Stimulated activated CD8-positive, alpha-beta memory T cell treated with anti-CD3 and anti-CD28 coated beads, Interleukin-15, amount 100 ng/mL, for 1 hour (primary cell): Measurements from ENCODE around the gene PHC2.
"Not testable (repeated sequence)": the region's sequence is repeated elsewhere in the genome, so short reads cannot be mapped to it uniquely, and the experiment has no call there.

Experiments
- DNase-seq: peaks from one replicate; pipeline ENCODE4 v3.0.0-alpha.2; 2020; ENCODE audit warnings: low read depth

The PHC2 gene

GRCh38 chr1:33314416-33314815 is 116.5 kb downstream of the PHC2 start:
- no peak for DNase-seq

GRCh38 chr1:33312413-33312749 is 118.5 kb downstream of the PHC2 start:
- no peak for DNase-seq

DNA sequence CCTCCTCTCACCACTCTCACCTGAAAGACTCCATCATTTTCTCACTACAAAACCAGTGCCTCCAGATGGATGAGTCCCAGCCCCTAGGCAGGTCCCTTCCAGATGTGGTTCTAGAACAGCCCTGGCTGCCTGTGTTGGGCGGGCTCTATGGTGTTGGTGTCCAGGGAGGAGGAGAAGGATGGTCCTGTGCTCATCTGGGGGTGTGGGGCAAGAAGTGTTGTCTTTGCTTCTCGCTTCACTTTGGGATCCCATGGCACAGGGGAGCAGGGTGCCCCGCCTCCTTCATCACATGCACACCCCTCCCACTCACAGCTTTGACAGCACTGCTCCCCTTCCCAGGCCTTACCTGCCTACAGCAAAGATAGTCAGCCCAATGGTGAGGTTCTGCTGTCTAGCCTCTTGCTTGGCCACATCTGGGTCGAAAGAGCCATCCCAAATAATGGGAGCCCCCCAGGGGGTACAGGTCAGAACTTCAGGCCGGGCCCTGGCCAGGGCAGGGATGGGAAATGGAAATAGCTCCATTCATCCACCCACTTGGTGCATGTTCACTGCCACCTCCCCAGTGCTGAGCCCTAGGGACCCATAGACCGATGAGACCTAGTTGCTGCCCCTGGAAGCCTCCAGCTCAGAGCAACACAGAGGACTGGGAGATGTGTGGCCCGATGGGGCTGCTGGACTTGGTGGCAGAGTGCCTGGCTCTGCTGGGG is 119.0 kb downstream of the PHC2 start:
- no peak for DNase-seq

GRCh38 chr1:33310702-33311101 is 120.2 kb downstream of the PHC2 start:
- DNase-seq: no peak

DNA sequence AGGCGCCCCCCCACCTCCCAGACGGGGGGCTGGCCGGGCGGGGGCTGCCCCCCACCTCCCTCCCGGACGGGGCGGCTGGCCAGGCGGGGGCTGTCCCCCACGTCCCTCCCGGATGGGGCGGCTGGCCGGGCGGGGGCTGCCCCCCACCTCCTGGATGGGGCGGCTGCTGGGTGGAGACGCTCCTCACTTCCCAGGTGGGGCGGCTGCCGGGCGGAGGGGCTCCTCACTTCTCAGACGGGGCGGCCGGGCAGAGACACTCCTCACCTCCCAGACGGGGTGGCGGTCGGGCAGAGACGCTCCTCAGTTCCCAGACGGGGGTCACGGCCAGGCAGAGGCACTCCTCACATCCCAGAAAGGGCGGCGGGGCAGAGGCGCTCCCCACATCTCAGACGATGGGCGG is 121.5 kb downstream of the PHC2 start:
- not testable (repeated sequence) for DNase-seq

GRCh38 chr1:33307494-33307864 is 123.4 kb downstream of the PHC2 start:
- DNase-seq: no peak

GRCh38 chr1:33306653-33307493 is 124.0 kb downstream of the PHC2 start:
- no peak for DNase-seq

- DNase-seq: no peak
Observed at GRCh38 chr1:33305816-33306652, 124.9 kb downstream of the PHC2 start.

DNA sequence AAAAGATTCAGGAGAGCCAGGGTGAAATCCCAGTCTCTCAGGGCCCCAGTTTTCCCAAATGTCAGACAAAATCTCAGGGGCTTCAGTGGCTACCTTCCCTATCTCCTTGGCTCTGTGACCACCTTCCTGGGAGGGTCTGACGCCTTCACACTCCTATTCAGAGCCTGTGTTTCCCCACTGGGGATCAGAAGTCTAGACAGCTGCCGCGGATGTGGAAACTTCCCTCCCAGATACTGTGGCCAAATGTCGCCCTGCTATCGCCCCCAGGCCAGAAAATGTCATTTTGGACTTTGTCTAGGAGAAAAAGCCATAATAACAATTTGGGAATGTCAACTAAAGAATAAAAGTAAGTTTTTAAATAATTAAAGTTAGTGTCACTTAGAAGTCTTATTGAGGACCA is 125.9 kb downstream of the PHC2 start:
- no peak for DNase-seq

GRCh38 chr1:33302325-33302724 is 128.6 kb downstream of the PHC2 start:
- DNase-seq: no peak

- no peak for DNase-seq
Observed at GRCh38 chr1:33301273-33301984, 129.5 kb downstream of the PHC2 start.

DNA sequence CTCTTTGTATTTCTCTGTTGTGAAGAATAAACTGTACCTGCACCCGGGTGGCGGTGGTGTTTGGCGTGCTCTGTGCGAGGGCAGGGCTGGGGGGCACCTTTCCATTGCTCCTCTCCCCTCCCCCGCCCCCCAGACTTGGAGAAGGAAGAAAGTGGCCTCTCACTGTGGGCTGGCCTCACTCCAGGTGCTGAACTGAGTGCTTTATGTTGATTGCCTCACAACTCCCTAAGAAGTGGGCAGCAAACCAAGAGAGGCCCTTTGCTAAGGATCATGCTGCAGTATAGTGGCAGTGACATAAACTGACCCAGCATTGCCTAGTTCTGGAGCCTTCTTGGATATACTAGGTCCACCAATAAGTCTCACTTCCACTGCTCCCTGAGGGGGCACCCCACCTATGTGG is 130.2 kb downstream of the PHC2 start:
- DNase-seq: no peak

GRCh38 chr1:33299461-33300155 is 131.3 kb downstream of the PHC2 start:
- DNase-seq: no peak

- peak; percentile 21 for DNase-seq
Observed at GRCh38 chr1:33298623-33299277, 132.1 kb downstream of the PHC2 start.

DNA sequence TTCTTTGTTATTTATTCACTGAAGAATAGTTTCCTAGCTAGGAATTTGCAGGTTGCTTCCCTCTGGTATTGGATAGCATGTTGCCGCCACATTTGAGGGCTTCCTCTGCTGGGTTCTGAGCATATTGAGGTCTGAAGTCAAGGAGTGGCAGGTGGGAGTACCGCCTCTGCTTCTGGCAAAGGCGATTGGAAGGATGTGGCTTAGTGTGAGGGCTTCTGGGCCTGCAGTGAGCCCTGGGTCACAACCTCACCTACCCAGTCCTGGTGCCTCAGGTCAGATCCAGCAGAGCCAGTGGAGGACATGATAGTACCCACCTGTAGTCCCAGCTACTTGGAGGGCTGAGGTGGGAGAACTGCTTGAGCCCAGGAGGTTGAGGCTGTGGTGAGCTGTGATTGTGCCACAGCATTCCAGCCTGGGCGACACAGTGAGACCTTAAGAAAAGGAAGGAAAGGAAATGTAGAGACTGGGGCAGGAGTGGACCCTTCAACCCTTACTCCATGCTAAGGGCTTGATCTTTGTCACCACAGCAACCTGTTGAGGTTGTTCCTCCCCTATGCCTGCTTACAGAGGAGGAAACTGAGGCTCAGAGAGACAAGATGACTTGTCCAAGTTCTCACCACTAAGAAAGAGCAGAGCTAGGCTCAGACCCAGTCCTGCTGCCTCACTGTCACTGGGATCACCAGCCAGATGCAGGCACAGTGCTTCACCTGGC is 132.8 kb downstream of the PHC2 start:
- no peak for DNase-seq

DNA sequence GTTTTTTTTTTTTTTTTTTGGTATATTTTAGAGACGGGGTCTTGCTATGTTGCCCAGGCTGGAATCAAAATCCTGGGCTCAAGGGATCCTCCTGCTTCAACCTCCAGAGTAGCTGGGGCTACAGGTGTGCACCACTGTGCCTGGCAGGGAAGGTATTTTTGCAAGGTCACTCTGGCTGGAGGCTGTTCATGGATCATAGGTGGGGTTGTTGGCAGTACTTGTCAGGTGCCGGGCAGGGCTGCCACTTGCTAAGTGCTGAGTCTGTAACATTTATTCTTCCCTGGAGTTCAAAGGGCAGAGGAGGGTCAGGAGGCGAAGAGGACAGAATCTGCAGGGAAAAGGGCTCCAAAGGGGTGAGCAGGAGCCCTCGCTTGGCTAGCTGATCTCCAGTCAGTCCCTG is 134.1 kb downstream of the PHC2 start:
- no peak for DNase-seq

GRCh38 chr1:33296082-33296458 is 134.8 kb downstream of the PHC2 start:
- no peak for DNase-seq

DNA sequence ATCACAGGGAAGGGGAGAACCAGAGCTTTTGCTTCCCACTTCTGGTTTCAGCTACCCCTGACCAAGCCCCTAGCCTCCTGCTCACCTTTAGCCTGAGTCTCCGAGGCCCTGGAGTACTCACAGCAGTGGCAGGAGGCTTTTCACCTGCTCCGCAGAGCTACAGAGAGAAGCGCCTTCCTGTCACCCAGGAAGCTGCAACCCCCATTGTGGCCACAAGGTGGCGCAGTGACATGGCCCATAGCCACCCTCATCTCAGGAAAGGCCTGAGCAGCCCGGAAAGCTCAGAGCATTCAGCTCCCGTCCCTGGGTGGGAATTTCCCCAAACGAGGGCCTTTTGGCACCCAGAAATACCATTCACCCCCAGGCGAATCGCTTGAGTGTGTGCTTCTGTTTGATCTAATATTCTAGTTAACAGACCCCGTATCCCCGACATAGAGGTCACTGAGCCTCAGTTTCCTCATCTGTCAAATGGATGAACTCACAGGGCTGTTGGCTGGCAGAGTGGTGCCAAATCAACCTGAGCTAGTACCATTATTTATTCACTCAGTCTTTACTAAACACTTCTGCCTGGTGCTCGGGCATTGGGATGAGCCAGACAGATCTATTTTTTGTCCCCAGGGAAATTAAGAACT is 135.3 kb downstream of the PHC2 start:
- DNase-seq: peak; percentile 81

DNA sequence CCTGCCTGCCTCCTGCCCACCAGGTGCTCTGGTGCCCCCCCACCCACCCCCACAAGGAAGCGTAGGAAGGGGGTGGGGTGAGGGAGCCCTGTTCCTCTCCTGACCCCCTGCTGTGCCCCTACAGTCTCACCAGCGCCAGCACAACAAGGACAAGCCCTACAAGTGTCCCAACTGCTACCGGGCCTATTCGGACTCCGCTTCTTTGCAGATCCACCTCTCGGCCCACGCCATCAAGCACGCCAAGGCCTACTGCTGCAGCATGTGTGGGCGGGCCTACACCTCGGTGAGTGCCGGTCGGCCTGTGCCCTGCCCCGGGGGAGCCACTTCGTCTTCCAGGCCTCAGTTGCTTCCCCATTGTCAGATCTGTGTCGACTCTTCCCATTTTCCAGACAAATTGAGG is 135.9 kb downstream of the PHC2 start:
- no peak for DNase-seq
